ENCODE data around the gene CDH13. TPM values are rescaled to one million over a fixed set of nuclear protein-coding genes. Genes with fewer than 3 reads are reported as not detected.

Gene CDH13
- total RNA-seq, 1 donor from 2014 or later = 25.7 TPM

- FAIRE-seq = no peak
Measured at GRCh38 chr16:82971126-82971525, 344.4 kb downstream of the CDH13 start.

GRCh38 chr16:82972331-82972919 is 345.7 kb downstream of the CDH13 start:
- DNase-seq (ENCODE audit: low spot score in 2 of 2) (no peak), FAIRE-seq (no peak)

More at GRCh38 chr16:82971126-82971525, 344.4 kb downstream of the CDH13 start:
- DNase-seq (ENCODE audit: low spot score in 2 of 2) = no peak

GRCh38 chr16:82979406-82980111 is 352.8 kb downstream of the CDH13 start:
- FAIRE-seq (no peak), DNase-seq (ENCODE audit: low spot score in 2 of 2) (no peak)

- FAIRE-seq = no peak
- no peak for DNase-seq (ENCODE audit: low spot score in 2 of 2)
Measured at GRCh38 chr16:82980810-82981209, 354.0 kb downstream of the CDH13 start.

GRCh38 chr16:82987767-82988166 is 361.0 kb downstream of the CDH13 start:
- FAIRE-seq (no peak), DNase-seq (ENCODE audit: low spot score in 2 of 2) (no peak)

- DNase-seq (ENCODE audit: low spot score in 2 of 2) = no peak
- no peak for FAIRE-seq
Measured at GRCh38 chr16:82990155-82990554, 363.4 kb downstream of the CDH13 start.

- DNase-seq (ENCODE audit: low spot score in 2 of 2) (no peak), FAIRE-seq (no peak)
Measured at GRCh38 chr16:82991410-82991809, 364.6 kb downstream of the CDH13 start.

- FAIRE-seq (no peak), DNase-seq (ENCODE audit: low spot score in 2 of 2) (no peak)
Measured at GRCh38 chr16:82991966-82992675, 365.4 kb downstream of the CDH13 start.

- FAIRE-seq (no peak), DNase-seq (ENCODE audit: low spot score in 2 of 2) (no peak)
Measured at GRCh38 chr16:82992786-82993185, 366.0 kb downstream of the CDH13 start.

GRCh38 chr16:82993415-82993814 is 366.6 kb downstream of the CDH13 start:
- DNase-seq (ENCODE audit: low spot score in 2 of 2) (no peak), FAIRE-seq (no peak)

GRCh38 chr16:82993926-82994325 is 367.2 kb downstream of the CDH13 start:
- FAIRE-seq (no peak), DNase-seq (ENCODE audit: low spot score in 2 of 2) (no peak)

- FAIRE-seq (no peak), DNase-seq (ENCODE audit: low spot score in 2 of 2) (no peak)
Measured at GRCh38 chr16:82995286-82995923, 368.6 kb downstream of the CDH13 start.

GRCh38 chr16:82995924-82996441 is 369.2 kb downstream of the CDH13 start:
- DNase-seq (ENCODE audit: low spot score in 2 of 2) (no peak), FAIRE-seq (no peak)

GRCh38 chr16:82996814-82997213 is 370.0 kb downstream of the CDH13 start:
- FAIRE-seq = no peak
- no peak for DNase-seq (ENCODE audit: low spot score in 2 of 2)

GRCh38 chr16:82999711-83000110 is 372.9 kb downstream of the CDH13 start:
- DNase-seq (ENCODE audit: low spot score in 2 of 2) (no peak), FAIRE-seq (no peak)

- FAIRE-seq = no peak
- no peak for DNase-seq (ENCODE audit: low spot score in 2 of 2)
Measured at GRCh38 chr16:83002351-83003334, 375.9 kb downstream of the CDH13 start.

GRCh38 chr16:83004868-83005652 is 378.3 kb downstream of the CDH13 start:
- FAIRE-seq = no peak

GRCh38 chr16:83005653-83006160 is 378.9 kb downstream of the CDH13 start:
- FAIRE-seq = no peak
- DNase-seq (ENCODE audit: low spot score in 2 of 2) = no peak

More at GRCh38 chr16:83004868-83005652, 378.3 kb downstream of the CDH13 start:
- DNase-seq (ENCODE audit: low spot score in 2 of 2) = no peak
